Measurements from ENCODE around the gene WEE1. TPM values are rescaled to one million over a fixed set of nuclear protein-coding genes. Genes with fewer than 3 reads are reported as not detected.
A peak's percentile ranks its signal among the peaks of the same experiment; 100 is the strongest.

WEE1 gene
- total and polyA plus RNA-seq, 7 donors: 8.4 to 38.8 (median 32.4) TPM

DNA sequence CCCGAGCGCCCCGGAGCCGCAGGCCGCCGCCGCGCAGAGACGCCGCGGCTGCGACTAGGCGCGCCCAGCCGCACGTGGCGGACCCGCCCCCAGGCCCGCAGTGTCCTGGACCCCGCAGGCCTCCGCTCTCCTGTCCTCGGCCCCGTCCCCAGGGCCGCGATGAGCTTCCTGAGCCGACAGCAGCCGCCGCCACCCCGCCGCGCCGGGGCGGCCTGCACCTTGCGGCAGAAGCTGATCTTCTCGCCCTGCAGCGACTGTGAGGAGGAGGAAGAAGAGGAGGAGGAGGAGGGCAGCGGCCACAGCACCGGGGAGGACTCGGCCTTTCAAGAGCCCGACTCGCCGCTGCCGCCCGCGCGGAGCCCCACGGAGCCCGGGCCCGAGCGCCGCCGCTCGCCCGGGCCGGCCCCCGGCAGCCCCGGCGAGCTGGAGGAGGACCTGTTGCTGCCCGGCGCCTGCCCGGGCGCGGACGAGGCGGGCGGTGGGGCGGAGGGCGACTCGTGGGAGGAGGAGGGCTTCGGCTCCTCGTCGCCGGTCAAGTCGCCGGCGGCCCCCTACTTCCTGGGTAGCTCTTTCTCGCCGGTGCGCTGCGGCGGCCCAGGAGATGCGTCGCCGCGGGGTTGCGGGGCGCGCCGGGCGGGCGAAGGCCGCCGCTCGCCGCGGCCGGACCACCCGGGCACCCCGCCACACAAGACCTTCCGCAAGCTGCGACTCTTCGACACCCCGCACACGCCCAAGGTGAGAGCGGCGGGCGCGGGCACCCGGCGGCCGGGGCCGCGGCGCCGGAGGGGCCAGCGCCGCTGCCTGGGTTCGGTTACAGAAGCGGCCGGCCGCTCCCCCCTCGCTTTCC lies 528 bp downstream of the WEE1 start:
- Histone ChIP-seq H3K4me3 (peak overlapping the region; percentile 64 to 87 (median 86)), H3K4me1 (peaks cover 0 to 38% (median 25%) of the 10 kb centered on the region in 4 donors), H3K36me3 (no peaks in the 10 kb centered on the region), H3K9me3 (no peaks in the 10 kb centered on the region), H3K27me3 (no peaks in the 10 kb centered on the region), H3K27ac (peak overlapping the region; percentile 95 to 99 (median 97))
- TF ChIP-seq POLR2A (IDR thresholded peaks at IDR 0.05): no peak
- TF ChIP-seq POLR2AphosphoS5 (IDR thresholded peaks at IDR 0.05): no peak
- no peak for TF ChIP-seq EP300 (IDR thresholded peaks at IDR 0.05)
- TF ChIP-seq, protein P1, sequence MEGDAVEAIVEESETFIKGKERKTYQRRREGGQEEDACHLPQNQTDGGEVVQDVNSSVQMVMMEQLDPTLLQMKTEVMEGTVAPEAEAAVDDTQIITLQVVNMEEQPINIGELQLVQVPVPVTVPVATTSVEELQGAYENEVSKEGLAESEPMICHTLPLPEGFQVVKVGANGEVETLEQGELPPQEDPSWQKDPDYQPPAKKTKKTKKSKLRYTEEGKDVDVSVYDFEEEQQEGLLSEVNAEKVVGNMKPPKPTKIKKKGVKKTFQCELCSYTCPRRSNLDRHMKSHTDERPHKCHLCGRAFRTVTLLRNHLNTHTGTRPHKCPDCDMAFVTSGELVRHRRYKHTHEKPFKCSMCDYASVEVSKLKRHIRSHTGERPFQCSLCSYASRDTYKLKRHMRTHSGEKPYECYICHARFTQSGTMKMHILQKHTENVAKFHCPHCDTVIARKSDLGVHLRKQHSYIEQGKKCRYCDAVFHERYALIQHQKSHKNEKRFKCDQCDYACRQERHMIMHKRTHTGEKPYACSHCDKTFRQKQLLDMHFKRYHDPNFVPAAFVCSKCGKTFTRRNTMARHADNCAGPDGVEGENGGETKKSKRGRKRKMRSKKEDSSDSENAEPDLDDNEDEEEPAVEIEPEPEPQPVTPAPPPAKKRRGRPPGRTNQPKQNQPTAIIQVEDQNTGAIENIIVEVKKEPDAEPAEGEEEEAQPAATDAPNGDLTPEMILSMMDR (IDR thresholded peaks at IDR 0.05): no peak
- intact Hi-C loops (cut with DNase I): loop anchor here (2.0 to 5.0 kb wide), 2 partner anchors 47 to 113 kb away; partner anchors contain the start of gene ZNF143
- DNase-seq: no peak
- WGBS, 2 donors: 0% methylated on average over 122 of the region's 122 CpGs

DNA sequence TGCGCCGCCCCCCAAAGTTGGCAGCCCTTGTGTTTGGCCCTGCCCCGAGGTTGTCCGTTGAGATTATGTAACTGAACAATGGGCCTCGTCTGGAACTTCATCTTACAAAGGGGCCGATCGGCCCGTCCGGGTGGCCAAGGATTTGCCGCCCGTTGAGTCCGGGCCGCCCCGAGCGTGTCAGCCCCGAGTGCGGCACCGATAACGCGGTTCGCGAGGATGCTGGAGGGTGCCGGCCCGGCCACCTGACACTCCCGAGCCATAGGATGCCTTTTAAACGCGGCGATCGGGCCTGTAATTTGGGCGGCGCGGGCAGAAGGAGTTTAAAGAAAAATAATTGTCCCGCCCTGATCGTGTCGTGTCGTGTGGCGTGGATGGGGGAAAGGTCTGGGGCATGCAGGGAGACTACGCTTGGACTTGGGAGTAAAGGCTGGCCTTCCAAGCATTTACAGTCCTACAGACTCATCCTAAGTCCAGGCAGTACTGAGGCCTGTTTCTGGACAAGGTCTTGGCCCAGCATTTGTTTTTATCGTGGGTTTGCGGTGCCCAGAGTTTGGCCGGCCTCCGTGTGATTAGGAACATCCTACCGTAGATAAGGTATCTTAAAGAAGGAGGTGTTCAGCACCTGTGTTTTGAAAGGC lies 1.3 kb downstream of the WEE1 start:
- no peaks in the 10 kb centered on the region for H3K27me3 ChIP-seq
- H3K4me1 ChIP-seq: peaks cover 0 to 36% (median 24%) of the 10 kb centered on the region in 4 donors
- DNase-seq: peak; percentile 78
- H3K36me3 ChIP-seq: no peaks in the 10 kb centered on the region
- intact Hi-C loops (cut with DNase I): loop anchor here (2.0 to 5.0 kb wide), 2 partner anchors 47 to 114 kb away; partner anchors contain the start of gene ZNF143
- WGBS, 2 donors: 0 to 1% methylated on average over 43 of the region's 43 CpGs
- peak overlapping the region; percentile 54 to 87 (median 86) for H3K4me3 ChIP-seq
- no peak for TF ChIP-seq EP300 (IDR thresholded peaks at IDR 0.05)
- TF ChIP-seq POLR2A (IDR thresholded peaks at IDR 0.05): no peak
- TF ChIP-seq, protein P1 (IDR thresholded peaks at IDR 0.05): no peak
- TF ChIP-seq POLR2AphosphoS5 (IDR thresholded peaks at IDR 0.05): no peak
- peak overlapping the region; percentile 95 to 99 (median 97) for H3K27ac ChIP-seq
- no peaks in the 10 kb centered on the region for H3K9me3 ChIP-seq

DNA sequence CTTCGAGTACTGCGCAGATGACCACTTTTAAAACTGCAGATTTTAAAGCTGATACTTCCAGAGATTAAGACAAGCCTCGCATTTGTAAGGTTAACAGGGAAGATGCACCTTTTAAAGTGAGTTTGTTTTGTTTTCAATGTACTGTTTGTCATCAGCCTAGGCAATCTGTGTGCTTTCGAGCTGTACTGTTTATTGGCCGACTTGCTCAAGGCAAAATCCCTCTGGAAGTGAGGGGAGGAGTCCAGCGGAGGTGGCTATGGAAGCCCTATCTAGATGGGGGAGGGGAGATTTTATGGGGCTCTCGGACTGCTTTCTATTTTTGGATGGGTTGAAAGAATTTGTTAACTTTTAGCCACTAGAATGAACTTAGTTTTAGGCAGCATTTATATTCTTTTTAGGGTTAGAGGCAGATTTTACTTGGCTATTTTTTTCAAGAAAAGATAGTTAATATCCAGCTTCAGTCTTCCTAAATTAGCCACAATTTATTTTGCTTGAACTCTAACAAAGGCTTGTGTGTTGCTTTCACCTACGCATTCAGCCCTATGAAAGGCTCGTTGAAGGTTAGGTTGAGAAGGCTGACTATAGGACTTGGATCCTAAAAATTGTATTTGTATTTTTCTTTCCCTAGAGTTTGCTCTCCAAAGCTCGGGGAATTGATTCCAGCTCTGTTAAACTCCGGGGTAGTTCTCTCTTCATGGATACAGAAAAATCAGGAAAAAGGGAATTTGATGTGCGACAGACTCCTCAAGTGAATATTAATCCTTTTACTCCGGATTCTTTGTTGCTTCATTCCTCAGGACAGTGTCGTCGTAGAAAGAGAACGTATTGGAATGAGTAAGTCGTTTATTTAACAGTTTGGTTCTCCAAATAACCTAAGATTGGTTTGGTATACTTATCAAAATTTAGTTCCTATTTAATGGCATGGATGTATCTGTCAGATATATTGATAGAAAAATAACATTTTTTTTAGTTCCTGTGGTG lies 2.1 kb downstream of the WEE1 start:
- Histone ChIP-seq H3K27ac (peak overlapping the region; percentile 95 to 99 (median 97)), H3K27me3 (no peaks in the 10 kb centered on the region), H3K4me3 (peak overlapping the region; percentile 54 to 87 (median 86)), H3K9me3 (no peaks in the 10 kb centered on the region), H3K36me3 (no peaks in the 10 kb centered on the region), H3K4me1 (peaks cover 0 to 31% (median 20%) of the 10 kb centered on the region in 4 donors)
- WGBS, 2 donors: 2 to 16% methylated on average over 17 of the region's 17 CpGs
- TF ChIP-seq POLR2AphosphoS5 (IDR thresholded peaks at IDR 0.05) (peak; percentile 85 to 98 (median 95)), EP300 (IDR thresholded peaks at IDR 0.05) (no peak), POLR2A (IDR thresholded peaks at IDR 0.05) (peak; percentile 73 to 85)
- TF ChIP-seq, protein P1 (IDR thresholded peaks at IDR 0.05): no peak
- DNase-seq: peak; percentile 90
- intact Hi-C loops (cut with DNase I): loop anchor here (2.0 kb wide), 2 partner anchors 37 to 115 kb away; partner anchors contain the start of gene ZNF143

Data from sigmoid colon (tissue), 7 donors.